Stimulated activated CD4-positive, alpha-beta T cell treated with anti-CD3 and anti-CD28 coated beads, TNF-alpha, amount 100 ng/mL, for 1 hour (primary cell): ENCODE results near the gene HMG20B.
"Not testable (repeated sequence)": the region's sequence is repeated elsewhere in the genome, so short reads cannot be mapped to it uniquely, and the experiment has no call there.

Experiments used
- DNase-seq, 3 donors: peaks; one replicate each; pipeline ENCODE4 v3.0.0-alpha.2; 2020; ENCODE audit warnings: low read depth in 3 of 3, low spot score in 1 of 3

The HMG20B gene

GRCh38 chr19:3572855-3573161 lies at the start of gene HMG20B:
TSS of gene HMG20B (plus strand) at chr19:3572944. CDS start at chr19:3573310, 366 bp downstream.
- DNase-seq = no peak

- DNase-seq = no peak
Measured at GRCh38 chr19:3523361-3524077, 49.2 kb upstream of the HMG20B start.

- DNase-seq = no peak
Measured at GRCh38 chr19:3524078-3524842, 48.5 kb upstream of the HMG20B start.

- DNase-seq = no peak
Measured at GRCh38 chr19:3524904-3525451, 47.8 kb upstream of the HMG20B start.

- DNase-seq = no peak
Measured at GRCh38 chr19:3526507-3527237, 46.1 kb upstream of the HMG20B start.

GRCh38 chr19:3527238-3527910 lies 45.4 kb upstream of the HMG20B start:
- DNase-seq = no peak

- no peak for DNase-seq
Measured at GRCh38 chr19:3528080-3528479, 44.7 kb upstream of the HMG20B start.

GRCh38 chr19:3528539-3529211 lies 44.1 kb upstream of the HMG20B start:
- DNase-seq = no peak

- DNase-seq = not testable (repeated sequence)
Measured at GRCh38 chr19:3529299-3529698, 43.4 kb upstream of the HMG20B start.

GRCh38 chr19:3530389-3530788 lies 42.4 kb upstream of the HMG20B start:
- DNase-seq = no peak

GRCh38 chr19:3531716-3532115 lies 41.0 kb upstream of the HMG20B start:
- DNase-seq = no peak

- DNase-seq = no peak
Measured at GRCh38 chr19:3532154-3532786, 40.5 kb upstream of the HMG20B start.

GRCh38 chr19:3533033-3533432 lies 39.7 kb upstream of the HMG20B start:
- DNase-seq = no peak

GRCh38 chr19:3533563-3534216 lies 39.1 kb upstream of the HMG20B start:
- DNase-seq = no peak

- no peak for DNase-seq
Measured at GRCh38 chr19:3534375-3535234, 38.1 kb upstream of the HMG20B start.

GRCh38 chr19:3535235-3535535 lies 37.6 kb upstream of the HMG20B start:
- DNase-seq = no peak

- no peak for DNase-seq
Measured at GRCh38 chr19:3535563-3535965, 37.2 kb upstream of the HMG20B start.

GRCh38 chr19:3535981-3536380 lies 36.8 kb upstream of the HMG20B start:
- no peak for DNase-seq
